GM21360 (cell line): ENCODE measurements around the gene GEMIN5.

Experiments
- ATAC-seq: cut with Tn5 transposase; IDR thresholded peaks from one replicate; pipeline ENCODE4 v1.9.1; 2021; ENCODE audit warnings: mild to moderate bottlenecking, moderate library complexity; ENCODE audit not compliant: unreplicated experiment

GEMIN5 gene

GRCh38 chr5:154885439-154885838 is 52.6 kb downstream of the GEMIN5 start:
- ATAC-seq = no peak

- no peak for ATAC-seq
Measured at GRCh38 chr5:154884424-154884823, 53.6 kb downstream of the GEMIN5 start.

- ATAC-seq = no peak
Measured at GRCh38 chr5:154881986-154882385, 56.0 kb downstream of the GEMIN5 start.

GRCh38 chr5:154878642-154879335 is 59.2 kb downstream of the GEMIN5 start:
- ATAC-seq = no peak

GRCh38 chr5:154873791-154874331 is 64.2 kb downstream of the GEMIN5 start:
- no peak for ATAC-seq

GRCh38 chr5:154871734-154872133 is 66.3 kb downstream of the GEMIN5 start:
- ATAC-seq = no peak

GRCh38 chr5:154868702-154869101 is 69.3 kb downstream of the GEMIN5 start:
- no peak for ATAC-seq

GRCh38 chr5:154866841-154867240 is 71.2 kb downstream of the GEMIN5 start:
- ATAC-seq = no peak

- ATAC-seq = no peak
Measured at GRCh38 chr5:154865466-154866184, 72.4 kb downstream of the GEMIN5 start.

GRCh38 chr5:154863291-154864080 is 74.5 kb downstream of the GEMIN5 start:
- no peak for ATAC-seq

GRCh38 chr5:154862766-154863165 is 75.2 kb downstream of the GEMIN5 start:
- ATAC-seq = no peak

GRCh38 chr5:154861946-154862345 is 76.1 kb downstream of the GEMIN5 start:
- no peak for ATAC-seq

GRCh38 chr5:154860765-154861164 is 77.2 kb downstream of the GEMIN5 start:
- ATAC-seq = no peak

- no peak for ATAC-seq
Measured at GRCh38 chr5:154860123-154860522, 77.9 kb downstream of the GEMIN5 start.

- ATAC-seq = no peak
Measured at GRCh38 chr5:154858972-154859871, 78.8 kb downstream of the GEMIN5 start.

- ATAC-seq = peak; percentile 80
Measured at GRCh38 chr5:154858297-154858971, 79.6 kb downstream of the GEMIN5 start, which contains the start of gene CNOT8. CNOT8 (plus strand) TSS chr5:154858627; CDS start chr5:154863279, 4,652 bp downstream.

- ATAC-seq = peak; percentile 59
Measured at GRCh38 chr5:154857530-154858296, 80.3 kb downstream of the GEMIN5 start.

- no peak for ATAC-seq
Measured at GRCh38 chr5:154851351-154851750, 86.7 kb downstream of the GEMIN5 start.
